ENCODE data around the gene NCBP2.
A peak's percentile ranks its signal among the peaks of the same experiment; 100 is the strongest.
"Not testable (repeated sequence)": the region's sequence is repeated elsewhere in the genome, so short reads cannot be mapped to it uniquely, and the experiment has no call there.

Gene NCBP2

GRCh38 chr3:196967412-196968232 is 25.3 kb upstream of the NCBP2 start:
- no peak for DNase-seq

- no peak for DNase-seq
Measured at GRCh38 chr3:196966526-196967401, 24.4 kb upstream of the NCBP2 start.

DNA sequence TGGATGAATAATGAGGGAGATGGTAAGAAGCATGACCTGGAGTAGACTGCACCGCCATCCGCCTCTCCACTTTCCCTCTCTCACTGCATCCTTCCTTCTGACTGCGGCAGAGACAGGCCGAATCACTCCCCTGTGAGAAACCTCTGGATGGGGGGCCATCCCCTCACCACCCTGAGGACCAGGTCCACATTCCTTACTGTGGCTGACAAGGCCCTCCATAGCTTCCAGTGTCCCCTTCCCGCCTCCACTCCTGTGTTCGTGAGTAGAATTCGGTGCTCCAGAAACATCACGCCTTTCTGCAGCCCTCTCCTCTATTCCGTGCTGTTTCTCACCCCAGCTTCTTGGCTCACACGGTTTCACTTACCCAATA is 23.5 kb upstream of the NCBP2 start:
- DNase-seq, result no peak

GRCh38 chr3:196965112-196965803 is 22.9 kb upstream of the NCBP2 start:
- no peak for DNase-seq

GRCh38 chr3:196963631-196963953 is 21.3 kb upstream of the NCBP2 start:
- DNase-seq, result no peak

- no peak for DNase-seq
Measured at GRCh38 chr3:196962930-196963630, 20.8 kb upstream of the NCBP2 start.

GRCh38 chr3:196962108-196962929 is 20.0 kb upstream of the NCBP2 start:
- no peak for DNase-seq

GRCh38 chr3:196954832-196955231 is 12.5 kb upstream of the NCBP2 start:
- DNase-seq, result no peak

DNA sequence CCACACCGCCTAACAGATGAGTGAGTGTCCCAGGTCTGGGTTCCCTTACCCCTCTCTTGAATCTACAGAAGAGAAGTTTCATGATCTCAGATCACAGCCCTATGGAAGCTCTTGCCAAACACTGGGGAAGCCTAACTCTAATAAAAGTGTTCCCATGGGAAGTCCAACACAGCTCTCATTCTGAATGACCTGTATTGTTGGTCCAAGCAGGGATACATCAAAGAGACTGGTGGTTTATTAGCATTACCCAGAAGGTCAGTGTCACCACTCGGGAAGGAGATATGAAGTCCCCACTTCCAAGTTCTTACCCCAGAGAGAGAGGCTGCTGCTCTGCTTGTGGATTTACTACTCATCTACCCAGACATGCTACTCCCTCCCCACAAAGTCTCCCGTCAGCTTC is 9.0 kb upstream of the NCBP2 start:
- DNase-seq, result no peak

DNA sequence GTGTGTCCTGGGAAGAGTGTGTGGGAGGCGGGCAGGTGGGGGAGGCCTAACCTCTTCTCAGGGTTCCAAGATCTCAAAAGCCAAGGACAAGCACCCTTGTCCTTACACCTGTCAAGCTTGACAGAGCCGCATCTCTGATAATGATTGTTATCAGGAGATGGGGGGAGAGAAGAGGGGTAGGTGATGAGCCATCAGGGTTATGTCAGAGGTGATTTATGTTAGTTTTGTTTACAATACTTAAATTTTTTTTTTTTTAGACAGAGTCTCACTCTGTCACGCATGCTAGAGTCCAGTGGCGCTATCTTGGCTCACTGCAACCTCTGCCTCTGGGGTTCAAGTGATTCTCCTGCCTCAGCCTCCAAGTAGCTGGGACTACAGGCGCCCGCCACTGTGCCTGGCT is 7.4 kb upstream of the NCBP2 start:
- no peak for DNase-seq

GRCh38 chr3:196949285-196949619 is 6.9 kb upstream of the NCBP2 start:
- DNase-seq, result no peak

GRCh38 chr3:196948442-196949284 is 6.3 kb upstream of the NCBP2 start:
- DNase-seq, result no peak

DNA sequence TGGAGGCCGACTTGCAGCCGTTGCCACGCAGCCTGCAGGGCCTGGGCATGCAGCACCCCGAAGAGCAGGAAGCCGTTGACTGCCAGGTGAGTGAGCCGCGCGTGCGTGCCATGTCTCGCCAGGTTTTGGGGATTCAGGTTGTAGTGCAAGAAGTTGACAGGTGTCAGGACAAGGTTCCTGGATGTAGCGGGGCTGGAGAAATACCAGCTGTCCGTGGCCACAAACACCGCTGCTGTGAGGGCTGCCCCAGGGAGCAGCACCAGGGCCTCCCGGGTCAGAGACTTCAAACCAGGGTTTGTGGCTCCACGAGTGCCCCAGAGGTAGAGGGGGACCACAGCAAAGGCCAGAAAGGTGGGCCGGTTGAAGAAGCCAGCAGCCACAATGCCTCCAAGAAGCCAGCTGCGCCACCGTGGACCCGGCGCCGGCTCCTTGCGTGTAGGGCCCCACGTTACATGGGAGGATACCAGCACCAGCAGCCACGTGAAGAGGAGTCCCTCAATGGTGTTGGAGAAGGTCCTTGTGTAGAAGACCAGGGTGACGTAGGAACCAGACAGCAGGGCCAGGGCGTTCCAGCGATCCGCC is 5.6 kb upstream of the NCBP2 start:
- DNase-seq, result no peak

DNA sequence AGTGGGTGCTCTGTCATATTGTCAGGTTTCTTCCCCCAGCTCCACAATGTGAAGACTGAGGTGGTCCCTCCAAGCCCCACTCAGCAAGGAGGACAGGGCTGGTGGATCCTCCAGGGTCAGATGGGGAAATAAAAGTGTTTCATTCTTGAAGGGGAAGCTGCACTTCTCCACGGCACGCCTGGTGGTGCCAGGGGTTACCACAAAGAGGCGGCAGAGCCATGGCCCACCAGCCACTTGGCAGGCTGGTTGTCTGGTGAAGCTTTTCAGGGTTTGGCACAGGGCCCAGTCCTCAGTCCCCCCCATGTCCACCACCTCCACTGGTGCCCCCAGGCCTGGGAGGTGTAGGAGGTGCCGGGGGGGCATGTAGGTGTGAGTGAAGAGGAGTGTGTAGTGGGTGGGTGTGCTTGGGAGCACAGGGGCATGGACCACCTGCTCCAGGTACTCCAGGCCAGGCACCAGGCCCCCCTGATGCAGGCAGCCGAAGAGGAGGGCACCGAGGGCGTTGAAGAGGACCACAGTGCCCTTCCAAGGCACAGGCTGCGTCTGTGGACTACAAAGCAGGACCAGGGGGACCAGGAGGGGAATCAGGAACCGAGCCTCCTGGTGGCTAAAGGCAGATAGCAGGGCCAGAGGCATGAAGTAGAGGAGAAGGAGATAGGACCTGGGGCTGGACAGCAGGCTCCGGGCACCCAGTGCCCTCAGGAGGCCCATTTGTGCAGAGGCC is 5.0 kb upstream of the NCBP2 start:
- DNase-seq, result no peak

GRCh38 chr3:196944037-196944790 is 1.9 kb upstream of the NCBP2 start:
- DNase-seq, result not testable (repeated sequence)

- no peak for DNase-seq
Measured at GRCh38 chr3:196942915-196943277, 568 bp upstream of the NCBP2 start.

DNA sequence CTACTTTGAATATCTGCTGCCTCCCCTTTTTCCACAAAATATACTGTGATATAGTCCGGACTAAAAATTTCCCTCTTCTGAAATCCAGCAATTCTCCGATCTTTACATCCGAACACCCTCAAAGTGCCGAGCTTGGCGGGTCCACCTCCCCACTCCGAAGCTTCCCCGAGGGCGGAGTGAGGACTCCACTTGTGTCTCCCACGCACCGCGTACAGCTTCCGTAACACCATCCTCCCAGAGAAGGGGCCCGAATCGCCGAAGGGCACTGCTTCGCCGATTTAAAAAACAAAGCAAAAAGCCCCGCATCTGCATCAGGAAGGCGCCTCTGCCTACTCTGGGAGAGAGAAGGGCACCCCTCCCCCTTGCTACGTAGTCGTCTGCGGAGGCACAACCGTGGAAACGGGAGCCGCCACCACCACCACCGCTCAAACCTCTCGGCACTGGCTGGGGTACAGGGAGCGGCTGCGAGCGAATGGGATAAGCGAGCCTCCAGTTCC is 551 bp downstream of the NCBP2 start:
- DNase-seq, result peak; percentile 72

- no peak for DNase-seq
Measured at GRCh38 chr3:196938576-196938975, 3.8 kb downstream of the NCBP2 start.

DNA sequence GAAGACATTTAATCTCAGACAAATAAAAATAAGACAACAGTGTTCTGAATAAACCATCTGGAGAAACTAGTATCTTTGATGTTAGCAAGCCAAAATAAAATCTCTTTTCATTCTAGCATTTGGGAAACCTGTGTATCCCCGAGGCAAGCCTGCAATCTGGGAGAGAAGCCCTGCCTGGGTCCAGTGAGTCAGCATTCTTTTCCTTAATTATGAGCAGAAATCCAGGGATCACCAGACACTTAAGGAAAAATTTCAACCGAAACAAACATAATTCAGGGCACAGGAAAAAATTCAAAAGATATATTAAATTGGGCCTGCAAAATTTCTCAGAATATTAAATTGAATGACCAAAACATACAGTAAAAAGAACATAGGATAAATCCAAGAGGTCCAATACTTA is 4.2 kb downstream of the NCBP2 start:
- DNase-seq, result no peak
